ENCODE measurements around the gene CIAPIN1.
"Not testable (repeated sequence)": the region's sequence is repeated elsewhere in the genome, so short reads cannot be mapped to it uniquely, and the experiment has no call there.

CIAPIN1 gene

GRCh38 chr16:57403965-57404817 lies 43.0 kb downstream of the CIAPIN1 start, which contains the start of gene CCL17:
CCL17 (plus strand) TSS chr16:57404767; CDS start chr16:57413933, 9,166 bp downstream.
- FAIRE-seq, result no peak

GRCh38 chr16:57401943-57402640 lies 45.1 kb downstream of the CIAPIN1 start:
- FAIRE-seq, result no peak

GRCh38 chr16:57397493-57397892 lies 49.7 kb downstream of the CIAPIN1 start:
- not testable (repeated sequence) for FAIRE-seq

GRCh38 chr16:57396786-57397185 lies 50.4 kb downstream of the CIAPIN1 start:
- FAIRE-seq, result no peak

GRCh38 chr16:57395026-57395425 lies 52.2 kb downstream of the CIAPIN1 start:
- FAIRE-seq, result no peak

GRCh38 chr16:57394444-57394843 lies 52.7 kb downstream of the CIAPIN1 start:
- no peak for FAIRE-seq

GRCh38 chr16:57392694-57393093 lies 54.5 kb downstream of the CIAPIN1 start:
- no peak for FAIRE-seq

GRCh38 chr16:57391708-57392107 lies 55.5 kb downstream of the CIAPIN1 start:
- no peak for FAIRE-seq

GRCh38 chr16:57391300-57391699 lies 55.9 kb downstream of the CIAPIN1 start:
- no peak for FAIRE-seq

GRCh38 chr16:57390636-57391295 lies 56.4 kb downstream of the CIAPIN1 start:
- no peak for FAIRE-seq

- FAIRE-seq, result no peak
These were observed 58.1 kb downstream of the CIAPIN1 start for GRCh38 chr16:57389087-57389468.

- FAIRE-seq, result no peak
These were observed 58.7 kb downstream of the CIAPIN1 start for GRCh38 chr16:57388359-57389086.

GRCh38 chr16:57387598-57388354 lies 59.4 kb downstream of the CIAPIN1 start:
- FAIRE-seq, result no peak

- no peak for FAIRE-seq
These were observed 60.7 kb downstream of the CIAPIN1 start for GRCh38 chr16:57386381-57386951.

GRCh38 chr16:57385083-57385482 lies 62.1 kb downstream of the CIAPIN1 start:
- FAIRE-seq, result no peak

GRCh38 chr16:57384248-57385070 lies 62.7 kb downstream of the CIAPIN1 start:
- FAIRE-seq, result no peak

- no peak for FAIRE-seq
These were observed 63.6 kb downstream of the CIAPIN1 start for GRCh38 chr16:57383276-57384247.

- no peak for FAIRE-seq
These were observed 64.5 kb downstream of the CIAPIN1 start for GRCh38 chr16:57382535-57383275.
